SK-N-SH treated with all-trans-retinoic acid at 6 μM for 48 hours (cell line): ENCODE data around the gene ZNF76.
"Not testable (repeated sequence)": the region's sequence is repeated elsewhere in the genome, so short reads cannot be mapped to it uniquely, and the experiment has no call there.

Source experiments
- ARNTL ChIP-seq: fragments of 450-650 bp; formaldehyde crosslinking; IDR thresholded peaks from 2 replicates; pipeline ENCODE4 v1.5.0; 2020; ENCODE audit warnings: low read depth, mild to moderate bottlenecking, moderate library complexity, borderline replicate concordance
- ESRRG ChIP-seq: fragments of 250-450 bp; sonication (Bioruptor Pico); IDR thresholded peaks from 2 replicates; pipeline ENCODE4 v1.6.1; 2021; ENCODE audit warnings: mild to moderate bottlenecking
- GLIS3 ChIP-seq: fragments of 250-450 bp; sonication (Bioruptor Pico); IDR thresholded peaks from 2 replicates; pipeline ENCODE4 v1.5.0; 2020; ENCODE audit warnings: mild to moderate bottlenecking, moderate library complexity
- OSR1 ChIP-seq: fragments of 250-450 bp; sonication (Bioruptor Pico); IDR thresholded peaks from 2 replicates; pipeline ENCODE4 v1.8.0; 2022; ENCODE audit warnings: moderate library complexity, mild to moderate bottlenecking, inconsistent platforms
- PPARA ChIP-seq: fragments of 250-450 bp; sonication (Bioruptor Pico); IDR thresholded peaks from 2 replicates; pipeline ENCODE4 v1.5.0; 2020; ENCODE audit warnings: mild to moderate bottlenecking, borderline replicate concordance
- RARB ChIP-seq: fragments of 250-450 bp; sonication (Bioruptor Pico); IDR thresholded peaks from 2 replicates; pipeline ENCODE4 v1.8.0; 2021; ENCODE audit warnings: mild to moderate bottlenecking, moderate library complexity
- TCF4 ChIP-seq: fragments of 250-450 bp; sonication (Bioruptor Pico); IDR thresholded peaks from 2 replicates; pipeline ENCODE4 v1.8.0; 2021; ENCODE audit warnings: mild to moderate bottlenecking, moderate library complexity, borderline replicate concordance
- TOX ChIP-seq: fragments of 250-450 bp; sonication (Bioruptor Pico); IDR thresholded peaks from 2 replicates; pipeline ENCODE4 v1.8.0; 2021; ENCODE audit warnings: mild to moderate bottlenecking, moderate library complexity, borderline replicate concordance
- ZNF565 ChIP-seq: fragments of 450-650 bp; formaldehyde crosslinking; conservative IDR thresholded peaks from 2 replicates; pipeline ENCODE4 v1.5.0; 2020; ENCODE audit warnings: low read depth, mild to moderate bottlenecking, moderate library complexity
- ZNF8 ChIP-seq: fragments of 450-650 bp; formaldehyde crosslinking; IDR thresholded peaks from 2 replicates; pipeline ENCODE4 v1.5.0; 2020; ENCODE audit warnings: mild to moderate bottlenecking, moderate library complexity
- TF ChIP-seq, protein P1 (sequence below): fragments of 250-450 bp; sonication (Bioruptor Pico); IDR thresholded peaks from 2 replicates; pipeline ENCODE4 v1.5.1; 2020; ENCODE audit warnings: low read depth, mild to moderate bottlenecking, moderate library complexity
- TF ChIP-seq, protein P2 (sequence below): fragments of 250-450 bp; sonication (Bioruptor Pico); IDR thresholded peaks from 2 replicates; pipeline ENCODE4 v1.8.0; 2020; ENCODE audit warnings: mild to moderate bottlenecking, moderate library complexity, borderline replicate concordance
- TF ChIP-seq, protein P3 (sequence below): fragments of 250-450 bp; sonication (Bioruptor Pico); IDR thresholded peaks from 2 replicates; pipeline ENCODE4 v1.5.1; 2021; ENCODE audit warnings: mild to moderate bottlenecking, moderate library complexity

DNA sequence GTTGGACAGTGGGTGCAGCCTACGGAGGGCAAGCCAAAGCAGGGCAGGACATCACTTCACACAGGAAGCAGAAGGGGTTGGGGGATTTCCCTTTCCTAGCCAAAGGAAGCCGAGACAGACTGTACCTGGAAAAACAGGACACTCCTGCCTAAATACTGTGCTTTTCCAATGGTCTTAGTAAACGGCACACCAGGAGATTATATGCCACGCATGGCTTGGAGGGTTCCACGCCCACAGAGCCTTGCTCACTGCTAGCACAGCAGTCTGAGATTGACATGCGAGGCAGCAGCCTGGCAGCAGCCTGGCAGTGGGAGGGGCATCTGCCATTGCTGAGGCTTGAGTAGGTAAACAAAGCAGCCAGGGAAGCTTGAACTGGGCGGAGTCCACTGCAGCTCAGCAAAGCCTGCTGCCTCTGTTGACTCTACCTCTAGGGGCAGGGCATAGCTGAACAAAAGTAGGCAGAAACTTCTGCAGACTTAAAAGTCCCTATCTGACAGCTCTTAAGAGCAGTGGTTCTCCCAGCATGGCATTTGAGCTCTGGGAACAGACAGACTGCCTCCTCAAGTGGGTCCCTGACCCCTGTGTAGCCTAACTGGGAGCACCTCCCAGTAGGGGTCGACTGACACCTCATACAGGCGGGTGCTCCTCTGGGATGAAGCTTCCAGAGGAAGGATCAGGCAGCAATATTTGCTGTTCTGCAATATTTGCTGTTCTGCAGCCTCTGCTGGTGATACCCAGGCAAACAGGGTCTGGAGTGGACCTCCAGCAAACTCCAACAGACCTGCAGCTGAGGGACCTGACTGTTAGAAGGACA is 72.7 kb downstream of the ZNF76 start:
- not testable (repeated sequence) for TF ChIP-seq TOX (CRISPR knock-in tag); ESRRG (CRISPR knock-in tag); PPARA (CRISPR knock-in tag); TCF4; OSR1; ZNF565; GLIS3 (CRISPR knock-in tag); ARNTL (CRISPR knock-in tag); ZNF8; RARB (CRISPR knock-in tag)
- TF ChIP-seq, protein P1, sequence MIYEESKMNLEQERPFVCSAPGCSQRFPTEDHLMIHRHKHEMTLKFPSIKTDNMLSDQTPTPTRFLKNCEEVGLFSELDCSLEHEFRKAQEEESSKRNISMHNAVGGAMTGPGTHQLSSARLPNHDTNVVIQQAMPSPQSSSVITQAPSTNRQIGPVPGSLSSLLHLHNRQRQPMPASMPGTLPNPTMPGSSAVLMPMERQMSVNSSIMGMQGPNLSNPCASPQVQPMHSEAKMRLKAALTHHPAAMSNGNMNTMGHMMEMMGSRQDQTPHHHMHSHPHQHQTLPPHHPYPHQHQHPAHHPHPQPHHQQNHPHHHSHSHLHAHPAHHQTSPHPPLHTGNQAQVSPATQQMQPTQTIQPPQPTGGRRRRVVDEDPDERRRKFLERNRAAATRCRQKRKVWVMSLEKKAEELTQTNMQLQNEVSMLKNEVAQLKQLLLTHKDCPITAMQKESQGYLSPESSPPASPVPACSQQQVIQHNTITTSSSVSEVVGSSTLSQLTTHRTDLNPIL (CRISPR knock-in tag) = not testable (repeated sequence)
- TF ChIP-seq, protein P2, sequence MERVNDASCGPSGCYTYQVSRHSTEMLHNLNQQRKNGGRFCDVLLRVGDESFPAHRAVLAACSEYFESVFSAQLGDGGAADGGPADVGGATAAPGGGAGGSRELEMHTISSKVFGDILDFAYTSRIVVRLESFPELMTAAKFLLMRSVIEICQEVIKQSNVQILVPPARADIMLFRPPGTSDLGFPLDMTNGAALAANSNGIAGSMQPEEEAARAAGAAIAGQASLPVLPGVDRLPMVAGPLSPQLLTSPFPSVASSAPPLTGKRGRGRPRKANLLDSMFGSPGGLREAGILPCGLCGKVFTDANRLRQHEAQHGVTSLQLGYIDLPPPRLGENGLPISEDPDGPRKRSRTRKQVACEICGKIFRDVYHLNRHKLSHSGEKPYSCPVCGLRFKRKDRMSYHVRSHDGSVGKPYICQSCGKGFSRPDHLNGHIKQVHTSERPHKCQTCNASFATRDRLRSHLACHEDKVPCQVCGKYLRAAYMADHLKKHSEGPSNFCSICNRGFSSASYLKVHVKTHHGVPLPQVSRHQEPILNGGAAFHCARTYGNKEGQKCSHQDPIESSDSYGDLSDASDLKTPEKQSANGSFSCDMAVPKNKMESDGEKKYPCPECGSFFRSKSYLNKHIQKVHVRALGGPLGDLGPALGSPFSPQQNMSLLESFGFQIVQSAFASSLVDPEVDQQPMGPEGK = not testable (repeated sequence)
- TF ChIP-seq, protein P3, sequence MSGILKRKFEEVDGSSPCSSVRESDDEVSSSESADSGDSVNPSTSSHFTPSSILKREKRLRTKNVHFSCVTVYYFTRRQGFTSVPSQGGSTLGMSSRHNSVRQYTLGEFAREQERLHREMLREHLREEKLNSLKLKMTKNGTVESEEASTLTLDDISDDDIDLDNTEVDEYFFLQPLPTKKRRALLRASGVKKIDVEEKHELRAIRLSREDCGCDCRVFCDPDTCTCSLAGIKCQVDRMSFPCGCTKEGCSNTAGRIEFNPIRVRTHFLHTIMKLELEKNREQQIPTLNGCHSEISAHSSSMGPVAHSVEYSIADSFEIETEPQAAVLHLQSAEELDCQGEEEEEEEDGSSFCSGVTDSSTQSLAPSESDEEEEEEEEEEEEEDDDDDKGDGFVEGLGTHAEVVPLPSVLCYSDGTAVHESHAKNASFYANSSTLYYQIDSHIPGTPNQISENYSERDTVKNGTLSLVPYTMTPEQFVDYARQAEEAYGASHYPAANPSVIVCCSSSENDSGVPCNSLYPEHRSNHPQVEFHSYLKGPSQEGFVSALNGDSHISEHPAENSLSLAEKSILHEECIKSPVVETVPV = not testable (repeated sequence)
